Ishikawa (cell line): Measurements from ENCODE around the gene SEMA3B.

Experiments
- CEBPB ChIP-seq: IDR thresholded peaks from 2 replicates; pipeline ENCODE4 v1.6.1; 2012
- CREB1 ChIP-seq: IDR thresholded peaks from 2 replicates; pipeline ENCODE4 v1.6.1; 2012; ENCODE audit warnings: low read depth
- EGR1 ChIP-seq: IDR thresholded peaks from 2 replicates; pipeline ENCODE4 v1.6.1; 2012
- EP300 ChIP-seq: IDR thresholded peaks from 2 replicates; pipeline ENCODE4 v1.6.1; 2012; ENCODE audit warnings: borderline replicate concordance
- FOXM1 ChIP-seq: IDR thresholded peaks from 2 replicates; pipeline ENCODE4 v1.6.1; 2012; ENCODE audit warnings: low read depth, borderline replicate concordance
- NFIC ChIP-seq: IDR thresholded peaks from 2 replicates; pipeline ENCODE4 v1.6.1; 2012
- RAD21 ChIP-seq: IDR thresholded peaks from 2 replicates; pipeline ENCODE4 v1.6.1; 2012; ENCODE audit warnings: low read depth
- TAF1 ChIP-seq: IDR thresholded peaks from 2 replicates; pipeline ENCODE4 v1.6.1; 2012; ENCODE audit warnings: low read depth, mild to moderate bottlenecking
- TCF12 ChIP-seq: IDR thresholded peaks from 2 replicates; pipeline ENCODE4 v1.6.1; 2012; ENCODE audit warnings: low read depth
- TEAD4 ChIP-seq: IDR thresholded peaks from 2 replicates; pipeline ENCODE4 v1.6.1; 2012
- YY1 ChIP-seq: IDR thresholded peaks from 2 replicates; pipeline ENCODE4 v1.6.1; 2012; ENCODE audit warnings: low read depth
- ZBTB7A ChIP-seq: IDR thresholded peaks from 2 replicates; pipeline ENCODE4 v1.6.1; 2012; ENCODE audit warnings: low read depth
- TF ChIP-seq, protein P1 (sequence below): IDR thresholded peaks from 2 replicates; pipeline ENCODE4 v1.6.1; 2012
- TF ChIP-seq, protein P2 (sequence below): IDR thresholded peaks from 2 replicates; pipeline ENCODE4 v1.6.1; 2012
- TF ChIP-seq, protein P3 (sequence below): IDR thresholded peaks from 2 replicates; pipeline ENCODE4 v1.6.1; 2012; ENCODE audit warnings: low read depth, mild to moderate bottlenecking

The SEMA3B gene

GRCh38 chr3:50243543-50243895 lies 25.4 kb upstream of the SEMA3B start:
- TF ChIP-seq, protein P1, sequence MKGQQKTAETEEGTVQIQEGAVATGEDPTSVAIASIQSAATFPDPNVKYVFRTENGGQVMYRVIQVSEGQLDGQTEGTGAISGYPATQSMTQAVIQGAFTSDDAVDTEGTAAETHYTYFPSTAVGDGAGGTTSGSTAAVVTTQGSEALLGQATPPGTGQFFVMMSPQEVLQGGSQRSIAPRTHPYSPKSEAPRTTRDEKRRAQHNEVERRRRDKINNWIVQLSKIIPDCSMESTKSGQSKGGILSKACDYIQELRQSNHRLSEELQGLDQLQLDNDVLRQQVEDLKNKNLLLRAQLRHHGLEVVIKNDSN: no peak
- no peak for TF ChIP-seq RAD21
- no peak for TF ChIP-seq CREB1
- TF ChIP-seq, protein P2, sequence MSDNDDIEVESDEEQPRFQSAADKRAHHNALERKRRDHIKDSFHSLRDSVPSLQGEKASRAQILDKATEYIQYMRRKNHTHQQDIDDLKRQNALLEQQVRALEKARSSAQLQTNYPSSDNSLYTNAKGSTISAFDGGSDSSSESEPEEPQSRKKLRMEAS: no peak
- TF ChIP-seq, protein P3, sequence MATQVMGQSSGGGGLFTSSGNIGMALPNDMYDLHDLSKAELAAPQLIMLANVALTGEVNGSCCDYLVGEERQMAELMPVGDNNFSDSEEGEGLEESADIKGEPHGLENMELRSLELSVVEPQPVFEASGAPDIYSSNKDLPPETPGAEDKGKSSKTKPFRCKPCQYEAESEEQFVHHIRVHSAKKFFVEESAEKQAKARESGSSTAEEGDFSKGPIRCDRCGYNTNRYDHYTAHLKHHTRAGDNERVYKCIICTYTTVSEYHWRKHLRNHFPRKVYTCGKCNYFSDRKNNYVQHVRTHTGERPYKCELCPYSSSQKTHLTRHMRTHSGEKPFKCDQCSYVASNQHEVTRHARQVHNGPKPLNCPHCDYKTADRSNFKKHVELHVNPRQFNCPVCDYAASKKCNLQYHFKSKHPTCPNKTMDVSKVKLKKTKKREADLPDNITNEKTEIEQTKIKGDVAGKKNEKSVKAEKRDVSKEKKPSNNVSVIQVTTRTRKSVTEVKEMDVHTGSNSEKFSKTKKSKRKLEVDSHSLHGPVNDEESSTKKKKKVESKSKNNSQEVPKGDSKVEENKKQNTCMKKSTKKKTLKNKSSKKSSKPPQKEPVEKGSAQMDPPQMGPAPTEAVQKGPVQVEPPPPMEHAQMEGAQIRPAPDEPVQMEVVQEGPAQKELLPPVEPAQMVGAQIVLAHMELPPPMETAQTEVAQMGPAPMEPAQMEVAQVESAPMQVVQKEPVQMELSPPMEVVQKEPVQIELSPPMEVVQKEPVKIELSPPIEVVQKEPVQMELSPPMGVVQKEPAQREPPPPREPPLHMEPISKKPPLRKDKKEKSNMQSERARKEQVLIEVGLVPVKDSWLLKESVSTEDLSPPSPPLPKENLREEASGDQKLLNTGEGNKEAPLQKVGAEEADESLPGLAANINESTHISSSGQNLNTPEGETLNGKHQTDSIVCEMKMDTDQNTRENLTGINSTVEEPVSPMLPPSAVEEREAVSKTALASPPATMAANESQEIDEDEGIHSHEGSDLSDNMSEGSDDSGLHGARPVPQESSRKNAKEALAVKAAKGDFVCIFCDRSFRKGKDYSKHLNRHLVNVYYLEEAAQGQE: no peak
- TF ChIP-seq NFIC: no peak
- no peak for TF ChIP-seq ZBTB7A

DNA sequence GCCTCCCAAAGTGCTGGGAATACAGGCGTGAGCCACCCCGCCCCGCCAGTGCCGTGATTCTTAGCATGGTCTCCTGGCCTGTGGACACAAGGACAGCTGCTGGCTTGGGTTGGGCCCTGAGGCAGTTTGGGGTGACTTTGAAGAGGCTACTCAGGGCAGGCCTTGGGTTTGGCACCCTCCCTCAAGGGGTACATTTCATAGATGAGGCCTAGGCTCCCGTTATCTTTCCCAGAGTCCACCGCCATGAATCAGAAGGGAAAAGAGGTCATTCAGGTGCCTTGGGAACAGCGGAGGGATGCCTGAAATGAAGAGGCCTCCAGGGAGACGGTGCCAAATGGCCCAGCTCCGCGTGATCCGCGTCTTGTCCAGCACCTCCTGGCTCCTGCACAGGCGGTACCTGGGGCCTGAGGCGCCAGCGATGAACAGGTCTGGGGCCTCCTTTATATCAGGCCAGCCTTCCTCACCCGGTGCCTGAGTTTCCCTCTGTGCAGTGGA lies 23.6 kb upstream of the SEMA3B start:
- TF ChIP-seq EGR1 (no peak), TEAD4 (no peak), FOXM1 (no peak), YY1 (no peak), CEBPB (no peak), RAD21 (no peak), NFIC (no peak), TAF1 (no peak), EP300 (no peak), ZBTB7A (no peak), CREB1 (no peak), TCF12 (no peak)
- TF ChIP-seq, protein P1: no peak
- TF ChIP-seq, protein P2: no peak
- TF ChIP-seq, protein P3: no peak

GRCh38 chr3:50245831-50246516 lies 23.0 kb upstream of the SEMA3B start:
- TF ChIP-seq, protein P3: no peak
- TF ChIP-seq RAD21 (peak; percentile 87), TEAD4 (no peak), YY1 (peak; percentile 56; the same call in 1 of the 2 replicates), EP300 (0 out of 2 replicates have a peak, but pooled peaks have one; percentile 10), FOXM1 (no peak), CREB1 (no peak), TAF1 (no peak), EGR1 (no peak), NFIC (no peak), CEBPB (no peak), TCF12 (peak; percentile 46), ZBTB7A (no peak)
- TF ChIP-seq, protein P1: no peak
- TF ChIP-seq, protein P2: peak; percentile 25
